IMR-90 (cell line): Measurements from ENCODE around the gene RFPL2. TPM values are rescaled to one million over a fixed set of nuclear protein-coding genes. Genes with fewer than 3 reads are reported as not detected.

Experiments
- ATAC-seq: fragments of 200-7000 bp; cut with Tn5 transposase; 2 replicates; pipeline ENCODE4 v1.9.1; 2020; ENCODE audit warnings: low read depth, mild to moderate bottlenecking, moderate library complexity
- BruUV-seq: library from RNA; stranded (reverse); fragments of 400-500 nt; replicated peaks from 2 replicates; lab custom pipeline; 2021; lab: Mats Ljungman, UMichigan
- CTCF ChIA-PET: fragments of 300-600 bp; formaldehyde crosslinking; extraction: SDS; loops from one replicate; lab custom pipeline; 2021; ENCODE audit warnings: antibody characterized with exemption; lab: Yijun Ruan, JAX
- POLR2A ChIA-PET: fragments of 300-600 bp; sonication (Branson Sonifier 250); formaldehyde crosslinking; loops from one replicate; lab custom pipeline; 2022; ENCODE audit warnings: antibody characterized with exemption; ENCODE audit not compliant: unreplicated experiment; lab: Charles Lee
- DNase-seq: peaks from one replicate; pipeline ENCODE4 v3.0.0; 2013
- H2AFZ ChIP-seq: replicated peaks from 2 replicates; pipeline ENCODE3; 2013; ENCODE audit warnings: low read length, mild to moderate bottlenecking; ENCODE audit not compliant: poor library complexity
- H2AK5ac ChIP-seq: 2 replicates; pipeline ENCODE4 v1.6.1; 2013; ENCODE audit warnings: low read depth, low read length, inconsistent platforms
- H2AK9ac ChIP-seq: replicated peaks from 2 replicates; pipeline ENCODE3; 2013; ENCODE audit warnings: mild to moderate bottlenecking, low read depth, low read length, moderate library complexity; ENCODE audit not compliant: poor library complexity
- H2BK120ac ChIP-seq: 2 replicates; pipeline ENCODE4 v1.6.1; 2013; ENCODE audit warnings: low read depth, low read length, inconsistent platforms
- H2BK15ac ChIP-seq: 3 replicates; pipeline ENCODE4 v1.6.1; 2013; ENCODE audit warnings: low read depth, low read length, inconsistent platforms
- H2BK20ac ChIP-seq: 2 replicates; pipeline ENCODE4 v1.6.1; 2013; ENCODE audit warnings: low read depth, mild to moderate bottlenecking, inconsistent platforms, low read length, moderate library complexity
- H2BK5ac ChIP-seq: 2 replicates; pipeline ENCODE4 v1.6.1; 2013; ENCODE audit warnings: mild to moderate bottlenecking, low read depth, low read length, inconsistent platforms; ENCODE audit not compliant: poor library complexity, severe bottlenecking
- H3K14ac ChIP-seq: replicated peaks from 2 replicates; pipeline ENCODE4 v1.6.1; 2013; ENCODE audit warnings: low read depth, low read length, inconsistent platforms
- H3K18ac ChIP-seq: 2 replicates; pipeline ENCODE4 v1.6.1; 2013; ENCODE audit warnings: low read depth, low read length, control low read depth
- H3K23ac ChIP-seq: 2 replicates; pipeline ENCODE4 v1.6.1; 2013; ENCODE audit warnings: low read depth, low read length, inconsistent platforms
- H3K27ac ChIP-seq: 2 replicates; pipeline ENCODE4 v1.5.1; 2013; ENCODE audit warnings: mild to moderate bottlenecking, control low read depth, low read length; ENCODE audit not compliant: insufficient read depth
- H3K27me3 ChIP-seq: 2 replicates; pipeline ENCODE4 v1.6.1; 2013; ENCODE audit warnings: low read length; ENCODE audit not compliant: control insufficient read depth, insufficient read depth
- H3K36me3 ChIP-seq: 2 replicates; pipeline ENCODE4 v1.6.1; 2013; ENCODE audit warnings: low read length, mixed read lengths; ENCODE audit not compliant: control insufficient read depth, insufficient read depth
- H3K4ac ChIP-seq: 2 replicates; pipeline ENCODE4 v1.6.1; 2013; ENCODE audit warnings: low read depth, low read length, inconsistent platforms
- H3K4me1 ChIP-seq: 2 replicates; pipeline ENCODE4 v1.6.1; 2013; ENCODE audit warnings: low read length, mixed read lengths; ENCODE audit not compliant: control insufficient read depth, insufficient read depth
- H3K4me2 ChIP-seq: 2 replicates; pipeline ENCODE4 v1.6.1; 2013; ENCODE audit warnings: low read depth, mild to moderate bottlenecking, control low read depth, low read length, moderate library complexity
- H3K4me3 ChIP-seq: 2 replicates; pipeline ENCODE4 v1.5.1; 2013; ENCODE audit warnings: low read depth, mild to moderate bottlenecking, control low read depth, low read length, moderate library complexity; ENCODE audit not compliant: insufficient read depth
- H3K56ac ChIP-seq: 2 replicates; pipeline ENCODE4 v1.6.1; 2013; ENCODE audit warnings: low read length, inconsistent platforms; ENCODE audit not compliant: insufficient read depth; ENCODE audit errors: extremely low read depth
- H3K79me1 ChIP-seq, 2 experiments: 2 replicates each; pipeline ENCODE4 v1.6.1; 2013; ENCODE audit warnings: low read length in 2 of 2, inconsistent platforms in 1 of 2, low read depth in 1 of 2
- H3K9ac ChIP-seq: 2 replicates; pipeline ENCODE4 v1.6.1; 2013; ENCODE audit warnings: low read depth, low read length, control low read depth
- H3K9me1 ChIP-seq: 2 replicates; pipeline ENCODE4 v1.6.1; 2013; ENCODE audit warnings: low read length, inconsistent platforms; ENCODE audit not compliant: insufficient read depth
- H3K9me3 ChIP-seq: 2 replicates; pipeline ENCODE4 v1.6.1; 2013; ENCODE audit warnings: low read length; ENCODE audit not compliant: control insufficient read depth, insufficient read depth
- H4K20me1 ChIP-seq: 2 replicates; pipeline ENCODE4 v1.6.1; 2013; ENCODE audit warnings: low read length, inconsistent platforms; ENCODE audit not compliant: insufficient read depth
- H4K5ac ChIP-seq: 2 replicates; pipeline ENCODE4 v1.6.1; 2013; ENCODE audit warnings: mild to moderate bottlenecking, low read depth, low read length, control low read depth
- H4K8ac ChIP-seq, 2 experiments: 2 replicates each; pipeline ENCODE4 v1.6.1; 2013; ENCODE audit warnings: low read depth in 2 of 2, low read length in 2 of 2, control low read depth in 1 of 2, inconsistent platforms in 1 of 2
- H4K91ac ChIP-seq: 2 replicates; pipeline ENCODE4 v1.6.1; 2013; ENCODE audit warnings: low read depth, low read length, inconsistent platforms; ENCODE audit not compliant: insufficient read depth
- BHLHE40 ChIP-seq: fragments of 150-350 bp; IDR thresholded peaks from 2 replicates; pipeline ENCODE4 v1.6.1; 2016; ENCODE audit warnings: mild to moderate bottlenecking, low read depth, low read length
- CEBPB ChIP-seq: IDR thresholded peaks from 2 replicates; pipeline ENCODE4 v1.6.1; 2012; ENCODE audit warnings: low read depth, low read length, improper control_type of control experiment
- CHD1 ChIP-seq: IDR thresholded peaks from 2 replicates; pipeline ENCODE4 v1.6.1; 2012; ENCODE audit warnings: low read depth, low read length, improper control_type of control experiment
- ELK1 ChIP-seq: fragments of 150-350 bp; IDR thresholded peaks from 2 replicates; pipeline ENCODE4 v1.6.1; 2016; ENCODE audit warnings: low read depth, mild to moderate bottlenecking, low read length, moderate library complexity, borderline replicate concordance
- FOS ChIP-seq: fragments of 150-350 bp; IDR thresholded peaks from 2 replicates; pipeline ENCODE4 v1.6.1; 2016; ENCODE audit warnings: low read depth, low read length
- MAFK ChIP-seq: IDR thresholded peaks from 2 replicates; pipeline ENCODE4 v1.6.1; 2012; ENCODE audit warnings: low read depth, low read length, improper control_type of control experiment
- MAZ ChIP-seq: IDR thresholded peaks from 2 replicates; pipeline ENCODE4 v1.6.1; 2012; ENCODE audit warnings: low read depth, mild to moderate bottlenecking, low read length, improper control_type of control experiment, moderate library complexity, borderline replicate concordance
- MXI1 ChIP-seq: IDR thresholded peaks from 2 replicates; pipeline ENCODE4 v1.6.1; 2012; ENCODE audit warnings: low read depth, mild to moderate bottlenecking, low read length, moderate library complexity, borderline replicate concordance
- NFE2L2 ChIP-seq: fragments of 150-350 bp; IDR thresholded peaks from 2 replicates; pipeline ENCODE4 v1.6.1; 2016; ENCODE audit warnings: low read depth, mild to moderate bottlenecking, low read length
- POLR2A ChIP-seq: IDR thresholded peaks from 2 replicates; pipeline ENCODE4 v1.6.1; 2012; ENCODE audit warnings: mild to moderate bottlenecking, low read depth, low read length
- RAD21 ChIP-seq: IDR thresholded peaks from 2 replicates; pipeline ENCODE4 v1.6.1; 2012; ENCODE audit warnings: low read length, improper control_type of control experiment
- RCOR1 ChIP-seq: IDR thresholded peaks from 2 replicates; pipeline ENCODE4 v1.6.1; 2012; ENCODE audit warnings: mild to moderate bottlenecking, low read length, improper control_type of control experiment; ENCODE audit not compliant: insufficient replicate concordance
- RFX5 ChIP-seq: IDR thresholded peaks from 2 replicates; pipeline ENCODE4 v1.8.0; 2012; ENCODE audit warnings: low read depth, mild to moderate bottlenecking, low read length, moderate library complexity
- SMC3 ChIP-seq: fragments of 150-350 bp; IDR thresholded peaks from 2 replicates; pipeline ENCODE4 v1.6.1; 2016; ENCODE audit warnings: low read depth, mild to moderate bottlenecking, antibody characterized with exemption, low read length, moderate library complexity
- USF2 ChIP-seq: fragments of 150-350 bp; IDR thresholded peaks from 2 replicates; pipeline ENCODE4 v1.6.1; 2017; ENCODE audit warnings: mild to moderate bottlenecking, antibody characterized with exemption, low read length, low read depth
- WGBS, 2 experiments: methylation state at CpG; one replicate each; pipeline versions ENCODE4 v1.1.5 to v1.1.7; 2013; ENCODE audit warnings: missing lambda C conversion rate in 2 of 2; ENCODE audit not compliant: insufficient read length in 1 of 2; ENCODE audit errors: extremely low coverage in 2 of 2; 5-methylcytosine and 5-hydroxymethylcytosine counted together
- dilution Hi-C: fragments of 300-500 bp; cut with HindIII; formaldehyde crosslinking; loops from one replicate; pipeline ENCODE4 v1.14.3; 2018; ENCODE audit warnings: low sequenced_read_pairs; ENCODE audit not compliant: unreplicated experiment
- in situ Hi-C: fragments of 300-500 bp; cut with MboI; formaldehyde crosslinking; loops from 3 replicates; pipeline ENCODE4 v1.14.3; 2019; ENCODE audit warnings: low sequenced_read_pairs, inconsistent platforms, mixed read lengths
- intact Hi-C: fragments of 100-400 bp; cut with micrococcal nuclease; formaldehyde crosslinking; loops from 2 replicates; pipeline ENCODE4 v1.10.0; 2022
- polyA plus RNA-seq, 3 experiments: library from polyadenylated mRNA; depleted of rRNA; stranded (reverse); fragments of >200 nt; gene quantifications; 2 replicates each; pipeline ENCODE4 v1.2.3, GENCODE V29; 2012; ENCODE audit warnings: low replicate concordance in 1 of 3
- total RNA-seq: library from RNA; depleted of rRNA; stranded (reverse); fragments of >200 nt; gene quantifications from 2 replicates; pipeline ENCODE4 v1.2.3, GENCODE V29; 2012
- TF ChIP-seq, protein P1 (sequence below): conservative IDR thresholded peaks from 2 replicates; pipeline ENCODE4 v1.5.1; 2012; ENCODE audit warnings: mild to moderate bottlenecking, low read depth, low read length, improper control_type of control experiment

The RFPL2 gene
- total and polyA plus RNA-seq, 2 of the 4 experiments (the other 2 are of a cell fraction): not detected

DNA sequence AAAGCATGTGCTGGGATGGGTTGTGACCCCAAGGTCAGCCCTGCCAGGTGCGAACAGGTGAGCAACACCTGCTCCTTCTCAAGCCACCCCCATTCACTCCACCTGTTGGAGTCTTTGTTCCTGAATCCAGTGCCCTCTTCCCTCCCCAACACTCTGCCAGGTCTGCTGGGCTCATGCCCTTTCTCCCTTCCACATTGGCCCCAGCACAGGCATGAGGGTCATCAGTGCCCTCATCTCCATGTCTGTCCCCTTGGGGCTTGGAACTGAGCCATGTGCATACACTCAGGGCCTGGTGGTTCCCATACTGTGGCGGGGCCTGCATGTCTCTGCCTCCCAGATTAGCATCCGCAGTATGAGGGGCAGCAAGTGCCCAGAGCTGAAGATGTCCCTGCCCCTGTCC is 19.1 kb downstream of the RFPL2 start:
- Histone ChIP-seq H4K5ac (no peak overlapping the region), H2AK5ac (no peak overlapping the region), H2BK20ac (no peak overlapping the region), H3K18ac (no peak overlapping the region), H3K36me3 (no peaks in the 10 kb centered on the region), H4K20me1 (no peaks in the 10 kb centered on the region), H3K4me1 (no peaks in the 10 kb centered on the region), H3K9me3 (no peaks in the 10 kb centered on the region), H2BK120ac (no peak overlapping the region), H4K91ac (no peak overlapping the region), H3K23ac (no peak overlapping the region), H3K27me3 (no peaks in the 10 kb centered on the region), H4K8ac (no peak overlapping the region), H3K4me2 (no peak overlapping the region), H3K4ac (no peak overlapping the region), H3K79me1 (no peaks in the 10 kb centered on the region), H3K27ac (no peak overlapping the region), H3K56ac (no peak overlapping the region), H3K9me1 (no peaks in the 10 kb centered on the region), H2AK9ac (no peak overlapping the region), H3K4me3 (no peak overlapping the region), H2BK5ac (no peak overlapping the region), H3K14ac (no peak overlapping the region), H3K9ac (no peak overlapping the region), H2AFZ (no peak overlapping the region), H2BK15ac (no peak overlapping the region)
- no TSS peak for BruUV-seq
- ChIA-PET CTCF (no interaction called here), POLR2A (no interaction called here)
- dilution Hi-C loops: no loop called here
- intact Hi-C loops: no loop called here
- no peak for TF ChIP-seq MAFK
- no peak for TF ChIP-seq BHLHE40
- no peak for TF ChIP-seq CEBPB
- TF ChIP-seq MAZ: no peak
- TF ChIP-seq FOS: no peak
- TF ChIP-seq SMC3: no peak
- TF ChIP-seq POLR2A: no peak
- TF ChIP-seq, protein P1, sequence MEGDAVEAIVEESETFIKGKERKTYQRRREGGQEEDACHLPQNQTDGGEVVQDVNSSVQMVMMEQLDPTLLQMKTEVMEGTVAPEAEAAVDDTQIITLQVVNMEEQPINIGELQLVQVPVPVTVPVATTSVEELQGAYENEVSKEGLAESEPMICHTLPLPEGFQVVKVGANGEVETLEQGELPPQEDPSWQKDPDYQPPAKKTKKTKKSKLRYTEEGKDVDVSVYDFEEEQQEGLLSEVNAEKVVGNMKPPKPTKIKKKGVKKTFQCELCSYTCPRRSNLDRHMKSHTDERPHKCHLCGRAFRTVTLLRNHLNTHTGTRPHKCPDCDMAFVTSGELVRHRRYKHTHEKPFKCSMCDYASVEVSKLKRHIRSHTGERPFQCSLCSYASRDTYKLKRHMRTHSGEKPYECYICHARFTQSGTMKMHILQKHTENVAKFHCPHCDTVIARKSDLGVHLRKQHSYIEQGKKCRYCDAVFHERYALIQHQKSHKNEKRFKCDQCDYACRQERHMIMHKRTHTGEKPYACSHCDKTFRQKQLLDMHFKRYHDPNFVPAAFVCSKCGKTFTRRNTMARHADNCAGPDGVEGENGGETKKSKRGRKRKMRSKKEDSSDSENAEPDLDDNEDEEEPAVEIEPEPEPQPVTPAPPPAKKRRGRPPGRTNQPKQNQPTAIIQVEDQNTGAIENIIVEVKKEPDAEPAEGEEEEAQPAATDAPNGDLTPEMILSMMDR: no peak
- TF ChIP-seq RCOR1: no peak
- no peak for TF ChIP-seq CHD1
- TF ChIP-seq MXI1: no peak
- no peak for TF ChIP-seq ELK1
- no peak for TF ChIP-seq USF2
- no peak for TF ChIP-seq RAD21
- no peak for TF ChIP-seq RFX5
- no peak for TF ChIP-seq NFE2L2
- in situ Hi-C loops: no loop called here
- WGBS, 2 experiments: no CpG with 5 or more reads among the region's 3 CpGs
- no peak for DNase-seq
- no peak for ATAC-seq
